HepG2 (cell line): Measurements from ENCODE around the gene ZNF586. TPM values are rescaled to one million over a fixed set of nuclear protein-coding genes. Genes with fewer than 3 reads are reported as not detected.
A peak's percentile ranks its signal among the peaks of the same experiment; 100 is the strongest.

ENCODE experiments used
- BORCS8-MEF2B ChIP-seq: sonication (generic); formaldehyde crosslinking; IDR thresholded peaks from 2 replicates; pipeline ENCODE4 v1.8.0; 2022; ENCODE audit warnings: mild to moderate bottlenecking, missing genetic modification reagents
- CAMTA2 ChIP-seq: sonication (generic); formaldehyde crosslinking; IDR thresholded peaks from 2 replicates; pipeline ENCODE4 v1.4.0; 2020; ENCODE audit warnings: mild to moderate bottlenecking, missing genetic modification reagents, borderline replicate concordance
- DBP ChIP-seq: sonication (generic); formaldehyde crosslinking; IDR thresholded peaks from 2 replicates; pipeline ENCODE4 v1.4.0; 2020; ENCODE audit warnings: missing genetic modification reagents; ENCODE audit errors: not compliant biosample characterization
- FOXK2 ChIP-seq: fragments of 450-650 bp; IDR thresholded peaks from 2 replicates; pipeline ENCODE4 v1.6.1; 2016
- MTF2 ChIP-seq: sonication (generic); formaldehyde crosslinking; IDR thresholded peaks from 2 replicates; pipeline ENCODE4 v1.5.0; 2020; ENCODE audit warnings: missing genetic modification reagents, borderline replicate concordance
- NFRKB ChIP-seq: fragments of 450-650 bp; IDR thresholded peaks from 2 replicates; pipeline ENCODE4 v1.6.1; 2017
- PAX8 ChIP-seq: sonication (generic); formaldehyde crosslinking; IDR thresholded peaks from 2 replicates; pipeline ENCODE4 v1.8.0; 2022; ENCODE audit warnings: mild to moderate bottlenecking, missing genetic modification reagents, borderline replicate concordance
- PHF21A ChIP-seq: sonication (generic); formaldehyde crosslinking; IDR thresholded peaks from 2 replicates; pipeline ENCODE4 v1.5.0; 2020; ENCODE audit warnings: mild to moderate bottlenecking, missing genetic modification reagents
- SP2 ChIP-seq: sonication (generic); formaldehyde crosslinking; IDR thresholded peaks from 2 replicates; pipeline ENCODE4 v1.5.1; 2020; ENCODE audit warnings: mild to moderate bottlenecking, missing genetic modification reagents
- SRSF1 ChIP-seq: fragments of 200-400 bp; formaldehyde crosslinking; optimal IDR thresholded peaks from 2 replicates; pipeline ENCODE3; 2017; ENCODE audit warnings: mild to moderate bottlenecking, low read depth, low read length, moderate library complexity
- ZBTB1 ChIP-seq: sonication (generic); formaldehyde crosslinking; IDR thresholded peaks from 2 replicates; pipeline ENCODE4 v1.4.0; 2020; ENCODE audit warnings: missing genetic modification reagents, borderline replicate concordance
- ZNF253 ChIP-seq: sonication (generic); formaldehyde crosslinking; IDR thresholded peaks from 2 replicates; pipeline ENCODE4 v1.8.0; 2022; ENCODE audit warnings: mild to moderate bottlenecking, missing genetic modification reagents, borderline replicate concordance
- ZNF460 ChIP-seq: sonication (generic); formaldehyde crosslinking; IDR thresholded peaks from 2 replicates; pipeline ENCODE4 v1.5.1; 2020; ENCODE audit warnings: missing genetic modification reagents, mild to moderate bottlenecking, borderline replicate concordance
- ZNF773 ChIP-seq: sonication (generic); formaldehyde crosslinking; IDR thresholded peaks from 2 replicates; pipeline ENCODE4 v1.4.0; 2020; ENCODE audit warnings: missing genetic modification reagents, borderline replicate concordance
- polyA plus RNA-seq, 8 experiments: library from polyadenylated mRNA; depleted of rRNA in 3 of 8; stranded (reverse) in 7 of 8; unstranded in 1 of 8; fragments of >200 nt; fragmentation: Illumina TruSeq in 4 of 8; extraction: Trizol in 4 of 8; gene quantifications; 2 replicates each; pipeline versions ENCODE4 v1.2.1 to v1.2.3, GENCODE V29; 2011 to 2016; ENCODE audit warnings: low read depth in 4 of 8, missing spikeins in 1 of 8, mixed read lengths in 1 of 8; ENCODE audit not compliant: insufficient read depth in 1 of 8
- total RNA-seq, 5 experiments: library from RNA; depleted of rRNA; stranded (reverse); fragments of >200 nt; fragmentation: Illumina TruSeq; extraction: Trizol; gene quantifications; 2 replicates each; pipeline ENCODE4 v1.2.3, GENCODE V29; 2016; ENCODE audit warnings: low read depth in 1 of 5
- TF ChIP-seq, protein P1 (sequence below): IDR thresholded peaks from 2 replicates; pipeline ENCODE4 v1.6.1; 2016; ENCODE audit warnings: control low read depth
- TF ChIP-seq, protein P2 (sequence below): sonication (generic); formaldehyde crosslinking; IDR thresholded peaks from 2 replicates; pipeline ENCODE4 v1.9.0; 2021; ENCODE audit warnings: missing genetic modification reagents, mild to moderate bottlenecking, borderline replicate concordance
- TF ChIP-seq, protein P3 (sequence below): sonication (generic); formaldehyde crosslinking; IDR thresholded peaks from 2 replicates; pipeline ENCODE4 v1.8.1; 2023; ENCODE audit warnings: missing genetic modification reagents, inconsistent platforms, borderline replicate concordance
- TF ChIP-seq, protein P4 (sequence below): sonication (generic); formaldehyde crosslinking; IDR thresholded peaks from 2 replicates; pipeline ENCODE4 v1.5.0; 2020; ENCODE audit warnings: mild to moderate bottlenecking, missing genetic modification reagents
- TF ChIP-seq, protein P5 (sequence below): sonication (generic); formaldehyde crosslinking; IDR thresholded peaks from 2 replicates; pipeline ENCODE4 v1.5.0; 2020; ENCODE audit warnings: mild to moderate bottlenecking, missing genetic modification reagents

ZNF586 gene
- total and polyA plus RNA-seq, 2 of the 13 experiments (the other 11 are each of a cell fraction or from before 2014, with no cell fraction given) = 0.50 to 3.4 TPM

DNA sequence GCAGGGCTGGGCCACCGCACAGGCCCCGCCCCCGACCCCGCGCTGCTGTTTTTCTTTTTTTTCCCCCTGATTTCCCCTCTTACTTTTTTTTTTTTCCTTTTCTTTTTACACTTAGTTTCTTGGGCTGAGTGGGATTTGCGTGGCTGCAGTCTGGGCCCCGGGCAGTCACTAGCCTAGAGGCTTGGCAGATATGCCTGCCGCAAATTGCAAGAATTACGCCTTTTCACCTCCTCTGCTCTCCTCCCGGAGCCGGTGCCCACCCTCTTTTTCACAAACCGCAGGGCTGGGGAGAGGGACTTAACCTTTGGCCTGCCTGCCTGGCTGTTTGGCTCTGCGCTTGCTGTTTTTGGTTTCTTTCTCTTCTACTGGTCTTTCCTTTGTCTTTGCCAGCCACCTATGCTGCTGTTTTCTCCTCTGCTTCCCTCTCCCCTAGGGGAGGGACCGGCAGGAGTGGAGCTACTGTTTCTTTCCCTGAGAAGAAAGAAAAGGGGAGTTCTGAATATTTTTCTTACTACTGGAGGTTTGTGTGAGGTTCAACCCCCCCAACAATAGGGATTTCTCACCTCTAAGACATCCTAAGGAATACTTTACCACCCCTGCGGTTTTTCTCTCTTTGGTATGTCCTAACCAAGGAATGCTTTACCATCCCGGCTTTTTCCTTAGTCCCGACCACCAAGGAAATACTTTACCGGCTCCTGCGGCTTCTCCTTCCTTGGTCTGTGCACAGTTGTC is 34.3 kb downstream of the ZNF586 start (continued):
- TF ChIP-seq, protein P1, sequence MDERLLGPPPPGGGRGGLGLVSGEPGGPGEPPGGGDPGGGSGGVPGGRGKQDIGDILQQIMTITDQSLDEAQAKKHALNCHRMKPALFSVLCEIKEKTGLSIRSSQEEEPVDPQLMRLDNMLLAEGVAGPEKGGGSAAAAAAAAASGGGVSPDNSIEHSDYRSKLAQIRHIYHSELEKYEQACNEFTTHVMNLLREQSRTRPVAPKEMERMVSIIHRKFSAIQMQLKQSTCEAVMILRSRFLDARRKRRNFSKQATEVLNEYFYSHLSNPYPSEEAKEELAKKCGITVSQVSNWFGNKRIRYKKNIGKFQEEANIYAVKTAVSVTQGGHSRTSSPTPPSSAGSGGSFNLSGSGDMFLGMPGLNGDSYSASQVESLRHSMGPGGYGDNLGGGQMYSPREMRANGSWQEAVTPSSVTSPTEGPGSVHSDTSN = no peak
- peak; percentile 28 for TF ChIP-seq SRSF1
- TF ChIP-seq ZNF253 (CRISPR knock-in tag) = no peak
- TF ChIP-seq PAX8 (CRISPR knock-in tag) = no peak
- TF ChIP-seq, protein P2, sequence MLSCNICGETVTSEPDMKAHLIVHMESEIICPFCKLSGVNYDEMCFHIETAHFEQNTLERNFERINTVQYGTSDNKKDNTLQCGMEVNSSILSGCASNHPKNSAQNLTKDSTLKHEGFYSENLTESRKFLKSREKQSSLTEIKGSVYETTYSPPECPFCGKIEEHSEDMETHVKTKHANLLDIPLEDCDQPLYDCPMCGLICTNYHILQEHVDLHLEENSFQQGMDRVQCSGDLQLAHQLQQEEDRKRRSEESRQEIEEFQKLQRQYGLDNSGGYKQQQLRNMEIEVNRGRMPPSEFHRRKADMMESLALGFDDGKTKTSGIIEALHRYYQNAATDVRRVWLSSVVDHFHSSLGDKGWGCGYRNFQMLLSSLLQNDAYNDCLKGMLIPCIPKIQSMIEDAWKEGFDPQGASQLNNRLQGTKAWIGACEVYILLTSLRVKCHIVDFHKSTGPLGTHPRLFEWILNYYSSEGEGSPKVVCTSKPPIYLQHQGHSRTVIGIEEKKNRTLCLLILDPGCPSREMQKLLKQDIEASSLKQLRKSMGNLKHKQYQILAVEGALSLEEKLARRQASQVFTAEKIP (CRISPR knock-in tag) = no peak
- no peak for TF ChIP-seq ZNF460 (CRISPR knock-in tag)
- TF ChIP-seq, protein P3, sequence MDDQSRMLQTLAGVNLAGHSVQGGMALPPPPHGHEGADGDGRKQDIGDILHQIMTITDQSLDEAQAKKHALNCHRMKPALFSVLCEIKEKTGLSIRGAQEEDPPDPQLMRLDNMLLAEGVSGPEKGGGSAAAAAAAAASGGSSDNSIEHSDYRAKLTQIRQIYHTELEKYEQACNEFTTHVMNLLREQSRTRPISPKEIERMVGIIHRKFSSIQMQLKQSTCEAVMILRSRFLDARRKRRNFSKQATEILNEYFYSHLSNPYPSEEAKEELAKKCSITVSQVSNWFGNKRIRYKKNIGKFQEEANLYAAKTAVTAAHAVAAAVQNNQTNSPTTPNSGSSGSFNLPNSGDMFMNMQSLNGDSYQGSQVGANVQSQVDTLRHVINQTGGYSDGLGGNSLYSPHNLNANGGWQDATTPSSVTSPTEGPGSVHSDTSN (CRISPR knock-in tag) = no peak
- no peak for TF ChIP-seq FOXK2
- TF ChIP-seq DBP (CRISPR knock-in tag) = no peak
- no peak for TF ChIP-seq ZNF773
- TF ChIP-seq, protein P4, sequence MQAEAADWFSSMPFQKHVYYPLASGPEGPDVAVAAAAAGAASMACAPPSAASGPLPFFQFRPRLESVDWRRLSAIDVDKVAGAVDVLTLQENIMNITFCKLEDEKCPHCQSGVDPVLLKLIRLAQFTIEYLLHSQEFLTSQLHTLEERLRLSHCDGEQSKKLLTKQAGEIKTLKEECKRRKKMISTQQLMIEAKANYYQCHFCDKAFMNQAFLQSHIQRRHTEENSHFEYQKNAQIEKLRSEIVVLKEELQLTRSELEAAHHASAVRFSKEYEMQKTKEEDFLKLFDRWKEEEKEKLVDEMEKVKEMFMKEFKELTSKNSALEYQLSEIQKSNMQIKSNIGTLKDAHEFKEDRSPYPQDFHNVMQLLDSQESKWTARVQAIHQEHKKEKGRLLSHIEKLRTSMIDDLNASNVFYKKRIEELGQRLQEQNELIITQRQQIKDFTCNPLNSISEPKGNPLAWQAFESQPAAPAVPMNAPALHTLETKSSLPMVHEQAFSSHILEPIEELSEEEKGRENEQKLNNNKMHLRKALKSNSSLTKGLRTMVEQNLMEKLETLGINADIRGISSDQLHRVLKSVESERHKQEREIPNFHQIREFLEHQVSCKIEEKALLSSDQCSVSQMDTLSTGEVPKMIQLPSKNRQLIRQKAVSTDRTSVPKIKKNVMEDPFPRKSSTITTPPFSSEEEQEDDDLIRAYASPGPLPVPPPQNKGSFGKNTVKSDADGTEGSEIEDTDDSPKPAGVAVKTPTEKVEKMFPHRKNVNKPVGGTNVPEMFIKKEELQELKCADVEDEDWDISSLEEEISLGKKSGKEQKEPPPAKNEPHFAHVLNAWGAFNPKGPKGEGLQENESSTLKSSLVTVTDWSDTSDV (CRISPR knock-in tag) = no peak
- TF ChIP-seq BORCS8-MEF2B (CRISPR knock-in tag) = no peak
- no peak for TF ChIP-seq NFRKB
- TF ChIP-seq, protein P5, sequence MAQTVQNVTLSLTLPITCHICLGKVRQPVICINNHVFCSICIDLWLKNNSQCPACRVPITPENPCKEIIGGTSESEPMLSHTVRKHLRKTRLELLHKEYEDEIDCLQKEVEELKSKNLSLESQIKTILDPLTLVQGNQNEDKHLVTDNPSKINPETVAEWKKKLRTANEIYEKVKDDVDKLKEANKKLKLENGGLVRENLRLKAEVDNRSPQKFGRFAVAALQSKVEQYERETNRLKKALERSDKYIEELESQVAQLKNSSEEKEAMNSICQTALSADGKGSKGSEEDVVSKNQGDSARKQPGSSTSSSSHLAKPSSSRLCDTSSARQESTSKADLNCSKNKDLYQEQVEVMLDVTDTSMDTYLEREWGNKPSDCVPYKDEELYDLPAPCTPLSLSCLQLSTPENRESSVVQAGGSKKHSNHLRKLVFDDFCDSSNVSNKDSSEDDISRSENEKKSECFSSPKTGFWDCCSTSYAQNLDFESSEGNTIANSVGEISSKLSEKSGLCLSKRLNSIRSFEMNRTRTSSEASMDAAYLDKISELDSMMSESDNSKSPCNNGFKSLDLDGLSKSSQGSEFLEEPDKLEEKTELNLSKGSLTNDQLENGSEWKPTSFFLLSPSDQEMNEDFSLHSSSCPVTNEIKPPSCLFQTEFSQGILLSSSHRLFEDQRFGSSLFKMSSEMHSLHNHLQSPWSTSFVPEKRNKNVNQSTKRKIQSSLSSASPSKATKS (CRISPR knock-in tag) = no peak
- TF ChIP-seq PHF21A = no peak
- no peak for TF ChIP-seq CAMTA2 (CRISPR knock-in tag)
- no peak for TF ChIP-seq SP2
- no peak for TF ChIP-seq ZBTB1 (CRISPR knock-in tag)
- TF ChIP-seq MTF2 (CRISPR knock-in tag) = no peak
